Body of pancreas (tissue), 4 donors: Measurements from ENCODE around the gene NACA. TPM values are rescaled to one million over a fixed set of nuclear protein-coding genes. Genes with fewer than 3 reads are reported as not detected.
A peak's percentile ranks its signal among the peaks of the same experiment; 100 is the strongest.

ENCODE experiments used
- ATAC-seq: fragments of 150-250 bp; one replicate; pipeline ENCODE4 v1.9.1; 2016
- DNase-seq, 4 donors: peaks; one replicate each; pipeline ENCODE4 v3.0.0-alpha.2; 2019
- H3K27ac ChIP-seq, 4 donors: fragments of 200-600 bp; sonication (generic); 1 replicate in 3 of 4; 2 replicates in 1 of 4; pipeline versions ENCODE4 v1.5.1 to v1.6.1; 2016 to 2019; ENCODE audit warnings: mild to moderate bottlenecking in 1 of 4, mixed read lengths in 1 of 4, moderate library complexity in 1 of 4
- H3K27me3 ChIP-seq, 2 donors: fragments of 200-600 bp; sonication (generic); one replicate each; pipeline ENCODE4 v1.6.0; 2016; ENCODE audit warnings: mild to moderate bottlenecking in 1 of 2
- H3K36me3 ChIP-seq, 2 donors: fragments of 200-600 bp; sonication (generic); replicated peaks in 1 of 2; 2 replicates each; pipeline ENCODE4 v1.5.1; 2016; ENCODE audit warnings: low read depth in 2 of 2; ENCODE audit not compliant: insufficient read depth in 1 of 2
- H3K4me1 ChIP-seq: fragments of 200-600 bp; sonication (generic); one replicate; pipeline ENCODE4 v1.6.0; 2016
- H3K4me3 ChIP-seq, 2 donors: fragments of 200-600 bp; sonication (generic); 1 replicate in 1 of 2; 2 replicates in 1 of 2; pipeline ENCODE4 v1.5.1; 2016 to 2019
- H3K9me3 ChIP-seq, 3 donors: fragments of 200-600 bp; sonication (generic); 1 replicate in 2 of 3; 2 replicates in 1 of 3; pipeline ENCODE4 v1.5.1; 2016
- CTCF ChIP-seq, 7 experiments: fragments of 450-650 bp in 4 of 7; fragments of 200-600 bp in 3 of 7; sonication (generic) in 3 of 7; IDR thresholded peaks; one replicate each; pipeline ENCODE4 v1.5.1; 2016 to 2019; ENCODE audit warnings: antibody characterized with exemption in 7 of 7
- POLR2A ChIP-seq, 3 donors: fragments of 450-650 bp; IDR thresholded peaks; one replicate each; pipeline ENCODE4 v1.6.1; 2016; ENCODE audit warnings: antibody characterized with exemption in 3 of 3, mild to moderate bottlenecking in 2 of 3
- WGBS, 2 donors: methylation state at CpG; one replicate each; pipeline ENCODE4 v1.1.5; 2017; 5-methylcytosine and 5-hydroxymethylcytosine counted together
- intact Hi-C: fragments of 100-400 bp; cut with DNase I; formaldehyde crosslinking; loops from one replicate; pipeline ENCODE4 v1.15.1; 2023
- total RNA-seq, 2 donors: library from RNA; depleted of rRNA; stranded (reverse); fragments of >200 nt; gene quantifications; one replicate each; pipeline ENCODE4 v1.1.0, GENCODE V29; 2016

The NACA gene
- total RNA-seq, 2 donors from 2014 or later: 465 to 734 TPM

DNA sequence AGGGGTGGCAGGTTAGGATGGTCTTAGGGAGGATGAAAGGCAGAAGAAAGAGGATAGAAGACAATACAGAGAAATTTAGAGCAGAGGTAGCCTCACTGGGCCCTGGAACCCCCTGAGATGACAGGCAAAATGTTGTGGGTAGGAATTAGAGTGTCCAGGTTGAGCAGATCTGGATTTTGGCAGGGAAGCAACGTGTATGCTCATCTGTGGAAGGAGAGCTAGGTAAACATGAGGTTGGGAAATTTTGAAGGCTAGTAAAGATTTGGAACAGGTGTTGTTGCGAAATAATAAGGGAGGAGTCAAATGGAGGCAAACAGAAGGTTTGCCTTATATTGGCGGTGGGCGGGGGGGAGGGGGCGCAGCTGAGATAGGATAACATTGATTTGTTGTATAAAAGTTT lies 43.3 kb upstream of the NACA start:
- Histone ChIP-seq H3K4me3 (no peak overlapping the region), H3K4me1 (peaks cover 11% of the 10 kb centered on the region), H3K27me3 (no peaks in the 10 kb centered on the region), H3K36me3 (no peaks in the 10 kb centered on the region), H3K9me3 (no peaks in the 10 kb centered on the region), H3K27ac (peak overlapping the region in 1 of 4 donors; percentile 17)
- peak; percentile 92 for ATAC-seq
- TF ChIP-seq CTCF (IDR thresholded peaks at IDR 0.05): no peak
- TF ChIP-seq POLR2A (IDR thresholded peaks at IDR 0.05): no peak
- WGBS, 2 donors: 22 to 42% methylated on average over 5 of the region's 5 CpGs
- peak in 1 of 4 donors; percentile 38 for DNase-seq
- intact Hi-C loops: no loop called here

GRCh38 chr12:56766535-56766934 lies 41.4 kb upstream of the NACA start:
- Histone ChIP-seq H3K9me3 (no peaks in the 10 kb centered on the region), H3K4me3 (no peak overlapping the region), H3K27ac (no peak overlapping the region), H3K27me3 (no peaks in the 10 kb centered on the region), H3K36me3 (no peaks in the 10 kb centered on the region), H3K4me1 (peaks cover 11% of the 10 kb centered on the region)
- DNase-seq (peak in 1 of 4 donors; percentile 31), ATAC-seq (no peak)
- 85 to 87% methylated on average over 6 of the region's 6 CpGs for WGBS, 2 donors
- intact Hi-C loops: no loop called here
- TF ChIP-seq CTCF (IDR thresholded peaks at IDR 0.05): no peak
- TF ChIP-seq POLR2A (IDR thresholded peaks at IDR 0.05): no peak

- no peaks in the 10 kb centered on the region for H3K36me3 ChIP-seq
- no peak overlapping the region for H3K4me3 ChIP-seq
- ATAC-seq (no peak), DNase-seq (no peak)
- intact Hi-C loops: loop anchor here (5.0 kb wide), 1 partner anchor 228 kb away; a partner anchor contains a TSS
- no peak overlapping the region for H3K27ac ChIP-seq
- peaks cover 0 to under 1% (median 0%) of the 10 kb centered on the region in 3 donors for H3K9me3 ChIP-seq
- H3K4me1 ChIP-seq: peaks cover 20% of the 10 kb centered on the region
- no peaks in the 10 kb centered on the region for H3K27me3 ChIP-seq
- TF ChIP-seq POLR2A (IDR thresholded peaks at IDR 0.05) (no peak), CTCF (IDR thresholded peaks at IDR 0.05) (no peak)
- 72 to 77% methylated on average over 4 to 5 of the region's 5 CpGs for WGBS, 2 donors
Measured at GRCh38 chr12:56763753-56764657, 38.9 kb upstream of the NACA start.

DNA sequence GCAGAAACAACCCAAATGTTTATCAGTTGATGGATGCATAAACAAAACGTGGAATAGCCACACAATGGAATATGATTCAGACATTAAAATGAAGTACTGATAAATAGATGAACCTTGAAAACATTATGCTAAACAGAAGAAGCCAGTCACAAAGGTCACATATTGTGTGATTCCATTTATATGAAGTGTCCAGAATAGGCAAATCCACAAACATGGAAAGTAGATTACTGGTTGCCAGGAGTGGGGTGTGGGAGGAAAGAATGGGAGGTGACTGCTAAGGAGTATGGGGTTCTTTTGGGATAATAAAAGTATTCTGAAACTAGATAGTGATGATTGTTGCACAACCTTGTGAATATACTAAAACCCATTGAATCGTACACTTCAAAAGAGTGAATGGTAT lies 36.7 kb upstream of the NACA start:
- no peak overlapping the region for H3K4me3 ChIP-seq
- H3K27ac ChIP-seq: no peak overlapping the region
- no peak for TF ChIP-seq CTCF (IDR thresholded peaks at IDR 0.05)
- no peak for TF ChIP-seq POLR2A (IDR thresholded peaks at IDR 0.05)
- 70% methylated on average over 2 of the region's 2 CpGs for WGBS, 2 donors
- peaks cover 10% of the 10 kb centered on the region for H3K4me1 ChIP-seq
- no peaks in the 10 kb centered on the region for H3K27me3 ChIP-seq
- H3K36me3 ChIP-seq: no peaks in the 10 kb centered on the region
- intact Hi-C loops: loop anchor here (5.0 kb wide), 1 partner anchor 230 kb away; a partner anchor contains a TSS
- ATAC-seq: no peak
- H3K9me3 ChIP-seq: peaks cover 0 to 11% (median 0%) of the 10 kb centered on the region in 3 donors
- no peak for DNase-seq
